Left ventricle myocardium inferior (tissue), 1 donor: Measurements from ENCODE around the gene ZNF165. TPM values are rescaled to one million over a fixed set of nuclear protein-coding genes. Genes with fewer than 3 reads are reported as not detected.

Experiments
- DNase-seq: peaks from one replicate; pipeline ENCODE4 v3.0.0-alpha.2; 2020
- H3K27ac ChIP-seq: fragments of 200-600 bp; replicated peaks from 2 replicates; pipeline ENCODE4 v1.8.0; 2021
- H3K27me3 ChIP-seq: fragments of 200-600 bp; 2 replicates; pipeline ENCODE4 v1.8.0; 2021; ENCODE audit warnings: low read depth
- H3K36me3 ChIP-seq: fragments of 200-600 bp; 2 replicates; pipeline ENCODE4 v1.8.0; 2021
- H3K4me1 ChIP-seq: fragments of 200-600 bp; 2 replicates; pipeline ENCODE4 v1.8.0; 2021
- H3K4me3 ChIP-seq: fragments of 200-600 bp; 2 replicates; pipeline ENCODE4 v1.8.0; 2021; ENCODE audit warnings: mild to moderate bottlenecking, moderate library complexity
- H3K9me3 ChIP-seq: fragments of 200-600 bp; replicated peaks from 2 replicates; pipeline ENCODE4 v1.8.0; 2021
- CTCF ChIP-seq: fragments of 200-600 bp; IDR thresholded peaks from 2 replicates; pipeline ENCODE4 v1.8.0; 2021; ENCODE audit warnings: antibody characterized with exemption, mild to moderate bottlenecking, borderline replicate concordance
- intact Hi-C: fragments of 100-400 bp; cut with micrococcal nuclease; formaldehyde crosslinking; loops from one replicate; pipeline ENCODE4 v1.11.0; 2022
- total RNA-seq: library from RNA; stranded (reverse); fragmentation: NEBNext Ultra II Directional; extraction: Animal tissue kit (Norgen Biotek cat#: 25700); gene quantifications from one replicate; pipeline ENCODE4 v1.2.1, GENCODE V29; 2021
- donor health status: DM: no; HTN: yes; CAD: no; lungs with severe emphysema.

Gene ZNF165
- total RNA-seq, 1 donor from 2014 or later = 0.55 TPM

GRCh38 chr6:28078836-28079235 is 1.5 kb upstream of the ZNF165 start:
- intact Hi-C loops = no loop called here
- Histone ChIP-seq H3K4me1 (peaks cover 20% of the 10 kb centered on the region), H3K27me3 (no peaks in the 10 kb centered on the region), H3K27ac (no peak overlapping the region), H3K4me3 (no peak overlapping the region), H3K36me3 (no peaks in the 10 kb centered on the region), H3K9me3 (no peaks in the 10 kb centered on the region)
- TF ChIP-seq CTCF = no peak
- no peak for DNase-seq

- Histone ChIP-seq H3K4me1 (peaks cover 20% of the 10 kb centered on the region), H3K36me3 (no peaks in the 10 kb centered on the region), H3K4me3 (peak overlapping the region; percentile 78), H3K27ac (peak overlapping the region; percentile 89), H3K27me3 (no peaks in the 10 kb centered on the region), H3K9me3 (no peaks in the 10 kb centered on the region)
- intact Hi-C loops = no loop called here
- DNase-seq = peak; percentile 94
- no peak for TF ChIP-seq CTCF
These were observed 490 bp downstream of the ZNF165 start for GRCh38 chr6:28080631-28081485.

GRCh38 chr6:28081486-28081751 is 1.1 kb downstream of the ZNF165 start:
- no peak for DNase-seq
- TF ChIP-seq CTCF = no peak

GRCh38 chr6:28082939-28083338 is 2.6 kb downstream of the ZNF165 start:
- H3K27ac ChIP-seq = no peak overlapping the region
- peaks cover 20% of the 10 kb centered on the region for H3K4me1 ChIP-seq
- H3K4me3 ChIP-seq = no peak overlapping the region
- peaks cover 9% of the 10 kb centered on the region for H3K36me3 ChIP-seq
- no peak for TF ChIP-seq CTCF
- no peaks in the 10 kb centered on the region for H3K27me3 ChIP-seq
- no peak for DNase-seq
- no peaks in the 10 kb centered on the region for H3K9me3 ChIP-seq
- intact Hi-C loops = no loop called here

More at GRCh38 chr6:28081486-28081751, 1.1 kb downstream of the ZNF165 start:
- H3K4me3 ChIP-seq = peak overlapping the region; percentile 78
- no peaks in the 10 kb centered on the region for H3K27me3 ChIP-seq
- no peaks in the 10 kb centered on the region for H3K36me3 ChIP-seq
- H3K27ac ChIP-seq = peak overlapping the region; percentile 89
- intact Hi-C loops = no loop called here
- H3K9me3 ChIP-seq = no peaks in the 10 kb centered on the region
- peaks cover 20% of the 10 kb centered on the region for H3K4me1 ChIP-seq

GRCh38 chr6:28089054-28089453 is 8.7 kb downstream of the ZNF165 start:
- Histone ChIP-seq H3K36me3 (peaks cover 30% of the 10 kb centered on the region), H3K4me3 (no peak overlapping the region), H3K27ac (no peak overlapping the region), H3K9me3 (peaks cover 20% of the 10 kb centered on the region), H3K4me1 (peaks cover 9% of the 10 kb centered on the region), H3K27me3 (peaks cover 6% of the 10 kb centered on the region)
- intact Hi-C loops = no loop called here
- TF ChIP-seq CTCF = no peak
- DNase-seq = no peak
